Islet precursor cell (in vitro differentiated cells): ENCODE measurements around the gene STXBP2.

Experiments
- DNase-seq: peaks from one replicate; pipeline ENCODE4 v3.0.0-alpha.2; 2018

The STXBP2 gene

GRCh38 chr19:7681340-7682174 lies 44.6 kb downstream of the STXBP2 start:
- peak; percentile 85 for DNase-seq

- DNase-seq, result no peak
Measured at GRCh38 chr19:7682175-7682855, 45.4 kb downstream of the STXBP2 start.

DNA sequence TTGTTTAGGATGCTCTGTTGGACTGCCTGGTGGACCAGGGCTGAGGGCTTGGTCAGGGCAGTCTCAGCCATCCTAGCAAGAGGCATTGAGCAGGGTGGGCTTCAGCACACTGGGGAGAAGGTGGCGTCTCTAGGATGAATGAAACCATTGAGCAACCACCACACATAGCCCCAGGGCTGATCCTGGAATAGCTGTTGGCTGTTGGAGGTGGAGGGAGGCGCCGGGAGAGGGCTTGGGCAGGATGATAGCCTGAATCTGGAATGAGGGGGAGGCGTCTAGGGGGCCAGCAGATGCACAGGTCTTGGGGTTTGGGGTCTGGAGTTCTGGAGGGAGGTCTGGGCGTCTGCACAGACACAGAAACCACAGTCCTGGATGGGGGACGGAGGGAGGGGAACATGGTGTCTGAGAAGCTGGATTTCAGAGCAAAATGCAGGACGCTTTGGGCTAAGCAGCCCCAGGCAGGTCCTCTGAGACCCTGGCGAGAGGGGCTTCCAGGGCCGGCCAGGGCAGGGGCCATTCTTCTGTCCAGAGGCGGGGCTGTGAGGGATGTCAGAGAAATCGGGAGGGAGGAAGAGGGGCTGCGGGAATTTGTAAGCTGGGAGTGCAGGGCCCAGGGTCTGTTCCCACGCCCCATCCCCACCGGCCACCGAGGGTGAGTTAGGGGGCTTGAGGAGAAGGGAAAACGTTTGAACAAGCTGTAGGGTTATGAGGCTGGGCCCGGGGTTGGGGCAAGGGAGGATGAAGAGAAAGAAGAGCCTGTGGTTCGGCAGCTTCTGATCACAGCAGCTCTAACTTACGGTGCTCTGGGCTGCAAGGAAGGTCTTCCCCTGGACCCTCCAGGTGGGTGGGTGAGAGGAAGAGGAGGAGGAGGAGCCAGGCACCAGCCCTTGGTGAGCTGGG lies 48.9 kb downstream of the STXBP2 start:
- peak; percentile 72 for DNase-seq

DNA sequence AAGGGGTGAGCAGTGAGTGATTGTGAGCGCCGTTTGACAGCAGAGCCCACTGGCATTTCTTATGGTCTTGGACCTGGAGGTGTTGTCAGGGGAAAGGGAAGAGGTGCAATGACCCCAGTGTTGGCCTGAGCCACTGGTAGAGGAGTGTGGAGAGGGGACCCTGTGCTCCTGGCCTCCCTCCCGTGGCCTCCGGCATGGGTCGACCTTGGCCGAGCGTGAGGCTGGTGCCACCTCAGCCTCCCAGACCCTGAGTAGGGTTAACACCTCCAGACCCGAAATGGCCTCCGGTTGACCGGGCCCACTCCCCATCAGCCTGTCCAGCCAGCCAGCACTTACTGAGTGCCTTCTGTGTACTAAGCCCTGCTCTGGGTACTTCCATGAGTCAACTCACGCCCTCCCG lies 50.3 kb downstream of the STXBP2 start:
- DNase-seq, result no peak

DNA sequence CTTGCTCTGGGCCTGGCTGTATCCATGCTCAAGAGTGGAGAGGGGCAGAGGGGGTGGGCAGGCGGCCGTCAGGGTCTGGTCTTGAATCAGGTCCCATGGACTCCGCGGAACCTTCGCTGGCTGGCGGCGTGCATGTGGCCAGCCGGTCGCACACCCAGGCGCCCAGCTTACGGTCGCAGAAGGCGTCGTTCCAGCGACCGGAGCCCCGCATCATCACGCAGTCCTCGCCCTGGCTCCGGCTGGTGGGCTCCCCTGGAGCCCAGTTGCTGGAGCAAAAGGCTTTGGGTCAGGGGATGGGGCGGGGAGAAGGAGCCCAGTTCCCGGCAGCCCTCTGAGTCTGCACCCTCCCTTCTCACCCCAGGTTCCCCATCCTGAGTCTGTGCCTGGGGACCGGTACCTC lies 52.3 kb downstream of the STXBP2 start:
- no peak for DNase-seq

- DNase-seq, result no peak
Measured at GRCh38 chr19:7690779-7691258, 53.9 kb downstream of the STXBP2 start.

DNA sequence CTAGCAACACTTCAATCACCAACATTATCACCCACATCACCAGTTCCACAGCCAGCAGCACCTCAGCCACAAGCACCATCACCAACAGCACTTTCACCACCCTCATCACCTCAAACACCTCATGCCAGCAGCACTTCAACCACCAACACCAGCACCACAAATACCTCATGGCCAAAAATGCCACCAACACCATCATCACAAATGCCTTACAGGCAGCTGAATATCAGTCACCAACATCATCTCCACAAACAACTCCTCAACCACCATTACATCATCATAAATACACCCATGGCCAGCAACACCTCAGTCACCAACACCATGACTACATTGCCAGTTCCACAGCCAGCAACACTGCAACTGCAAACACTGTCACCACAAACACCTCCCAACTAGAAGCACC lies 54.6 kb downstream of the STXBP2 start:
- DNase-seq, result no peak

DNA sequence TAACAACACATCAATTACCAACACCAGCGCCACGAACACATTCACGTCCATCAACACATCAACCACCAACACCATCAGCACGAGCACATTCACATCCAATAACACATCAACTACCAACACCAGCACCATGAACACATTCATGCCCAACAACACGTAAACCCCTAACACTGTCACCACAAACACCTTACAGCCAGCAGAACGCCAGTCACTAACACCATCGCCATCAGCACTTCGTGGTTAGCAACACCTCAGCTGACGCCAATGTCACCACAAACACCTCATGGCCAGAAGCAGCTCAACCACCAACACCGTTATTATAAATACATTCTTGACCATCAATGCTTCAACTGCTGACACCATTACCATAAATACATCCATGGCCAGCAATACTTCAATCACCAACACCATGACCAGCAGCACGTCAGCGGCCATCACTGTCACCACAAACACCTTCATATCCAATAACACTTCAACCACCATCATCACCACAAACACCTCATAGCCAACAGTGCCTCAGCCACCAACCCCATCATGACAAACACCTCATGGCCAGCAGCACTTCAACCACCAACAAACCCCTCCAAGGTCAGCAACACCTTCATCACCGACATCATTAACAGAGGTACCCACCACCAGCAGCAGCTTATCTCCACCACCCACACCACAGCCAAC lies 55.6 kb downstream of the STXBP2 start:
- DNase-seq, result no peak

- no peak for DNase-seq
Measured at GRCh38 chr19:7694499-7694898, 57.6 kb downstream of the STXBP2 start.
